GM12878 (cell line): ENCODE results near the gene PPP1R12B.

Experiments
- CEBPB ChIP-seq, 2 experiments: fragments of 150-350 bp in 1 of 2; IDR thresholded peaks; 2 replicates each; pipeline ENCODE4 v1.6.1; 2012 to 2014; ENCODE audit warnings: low read depth in 2 of 2, low read length in 2 of 2, borderline replicate concordance in 1 of 2, inconsistent platforms in 1 of 2
- CTCF ChIP-seq, 3 experiments: IDR thresholded peaks in 2 of 3; conservative IDR thresholded peaks in 1 of 3; 2 replicates each; pipeline ENCODE4 v1.5.1; 2011; ENCODE audit warnings: low read depth in 3 of 3, low read length in 3 of 3, mild to moderate bottlenecking in 3 of 3, control low read depth in 2 of 3, moderate library complexity in 2 of 3, inconsistent platforms in 1 of 3, mixed read lengths in 1 of 3; ENCODE audit not compliant: control insufficient read depth in 2 of 3, insufficient read depth in 1 of 3; ENCODE audit errors: extremely low read depth in 1 of 3
- POLR2A ChIP-seq: IDR thresholded peaks from 2 replicates; pipeline ENCODE4 v1.6.1; 2011; ENCODE audit warnings: low read depth, mild to moderate bottlenecking, low read length
- RAD21 ChIP-seq: IDR thresholded peaks from 2 replicates; pipeline ENCODE4 v1.6.1; 2011; ENCODE audit warnings: mild to moderate bottlenecking, low read depth, low read length, moderate library complexity; ENCODE audit not compliant: insufficient read depth
- ZBTB11 ChIP-seq: fragments of 450-650 bp; formaldehyde crosslinking; IDR thresholded peaks from 2 replicates; pipeline ENCODE4 v1.5.0; 2022; ENCODE audit warnings: mild to moderate bottlenecking, missing genetic modification characterization

DNA sequence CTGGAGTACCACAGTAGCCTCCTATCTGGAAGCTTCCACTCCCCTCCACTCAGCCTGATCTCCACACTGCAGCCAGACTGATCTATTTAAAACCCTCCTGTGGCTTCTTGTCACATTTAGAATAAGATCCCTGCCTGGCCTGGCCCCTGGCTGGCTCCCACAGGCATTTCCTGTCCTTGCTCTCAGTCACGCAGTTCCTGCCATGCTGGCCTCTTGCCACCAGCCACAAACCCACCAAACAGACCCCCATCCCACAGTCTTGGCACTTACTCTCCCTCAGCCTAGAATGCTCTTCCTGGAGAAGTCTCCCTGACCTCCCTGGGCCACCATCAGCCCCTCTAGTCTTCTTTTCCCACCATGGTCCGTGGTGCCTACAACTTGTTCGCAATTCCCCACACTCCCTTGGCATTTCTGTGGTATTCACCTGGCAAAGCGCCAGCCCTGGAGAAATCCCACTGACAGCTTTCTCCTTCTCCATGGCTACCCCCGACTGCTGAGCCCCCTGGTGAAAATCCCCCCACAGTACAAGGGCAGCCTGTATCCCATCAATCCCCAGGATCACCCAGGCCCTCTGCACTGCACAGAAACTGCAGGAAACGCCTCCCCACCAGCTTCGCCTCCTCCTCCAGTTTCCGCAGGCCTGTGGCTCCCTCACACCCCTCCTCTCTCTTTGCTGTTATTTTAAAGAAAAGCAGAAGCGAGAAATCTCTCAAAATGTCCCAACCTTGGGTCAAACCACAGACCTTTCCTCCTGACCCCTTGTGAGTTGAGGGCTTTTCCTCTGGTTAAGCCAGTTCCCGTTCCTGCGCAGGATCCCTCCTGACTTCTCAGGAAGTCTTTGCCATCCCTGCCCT lies 267.2 kb downstream of the PPP1R12B start:
- TF ChIP-seq RAD21 (no peak), POLR2A (no peak), CEBPB (IDR thresholded peaks at IDR 0.05; ENCODE audit: borderline replicate concordance in 1 of 2, low read depth in 2 of 2, low read length in 2 of 2) (no peak; a peak in 1 of 4 replicates), CTCF (IDR thresholded peaks at IDR 0.05 in 2 of 3, conservative IDR thresholded peaks at IDR 0.05 in 1 of 3; ENCODE audit: control insufficient read depth in 2 of 3, extremely low read depth in 1 of 3, insufficient read depth in 1 of 3, low read depth in 3 of 3, low read length in 3 of 3) (no peak), ZBTB11 (CRISPR knock-in tag) (no peak)
